ENCODE data around the gene COL24A1.
A peak's percentile ranks its signal among the peaks of the same experiment; 100 is the strongest.

The COL24A1 gene

GRCh38 chr1:86149591-86149990, 7.0 kb downstream of the COL24A1 start:
- DNase-seq (ENCODE audit: low read depth, low spot score), result no peak
- TF ChIP-seq CTCF (IDR thresholded peaks at IDR 0.05; ENCODE audit: insufficient read depth, low read length, missing control alignments), result no peak
- ChIA-PET CTCF (no interaction called here), POLR2A (no interaction called here)
- no peak overlapping the region for H3K4me3 ChIP-seq (ENCODE audit: low read depth, low read length)

GRCh38 chr1:86147755-86148154, 8.8 kb downstream of the COL24A1 start:
- H3K4me3 ChIP-seq (ENCODE audit: low read depth, low read length), result no peak overlapping the region
- no peak for DNase-seq (ENCODE audit: low read depth, low spot score)
- CTCF ChIA-PET, result interaction anchor here (1.2 kb wide), 1 partner anchor 12 kb away, joined by 3 read pairs; no protein-coding TSS in a partner anchor
- POLR2A ChIA-PET, result no interaction called here
- no peak for TF ChIP-seq CTCF (IDR thresholded peaks at IDR 0.05; ENCODE audit: insufficient read depth, low read length, missing control alignments)

GRCh38 chr1:86146566-86146965, 10.0 kb downstream of the COL24A1 start:
- no peak for TF ChIP-seq CTCF (IDR thresholded peaks at IDR 0.05; ENCODE audit: insufficient read depth, low read length, missing control alignments)
- CTCF ChIA-PET, result interaction anchor here (1.2 kb wide), 1 partner anchor 13 kb away, joined by 3 read pairs; no protein-coding TSS in a partner anchor
- POLR2A ChIA-PET, result no interaction called here
- no peak overlapping the region for H3K4me3 ChIP-seq (ENCODE audit: low read depth, low read length)
- DNase-seq (ENCODE audit: low read depth, low spot score), result no peak

GRCh38 chr1:86140281-86140880, 16.2 kb downstream of the COL24A1 start:
- TF ChIP-seq CTCF (IDR thresholded peaks at IDR 0.05; ENCODE audit: insufficient read depth, low read length, missing control alignments), result no peak
- DNase-seq (ENCODE audit: low read depth, low spot score), result no peak
- ChIA-PET CTCF (no interaction called here), POLR2A (no interaction called here)
- H3K4me3 ChIP-seq (ENCODE audit: low read depth, low read length), result no peak overlapping the region

GRCh38 chr1:86138746-86139145, 17.8 kb downstream of the COL24A1 start:
- POLR2A ChIA-PET, result no interaction called here
- TF ChIP-seq CTCF (IDR thresholded peaks at IDR 0.05; ENCODE audit: insufficient read depth, low read length, missing control alignments), result no peak
- DNase-seq (ENCODE audit: low read depth, low spot score), result no peak
- CTCF ChIA-PET, result no interaction called here
- H3K4me3 ChIP-seq (ENCODE audit: low read depth, low read length), result no peak overlapping the region

GRCh38 chr1:86137436-86137835, 19.1 kb downstream of the COL24A1 start:
- H3K4me3 ChIP-seq (ENCODE audit: low read depth, low read length), result no peak overlapping the region
- ChIA-PET CTCF (no interaction called here), POLR2A (no interaction called here)
- DNase-seq (ENCODE audit: low read depth, low spot score), result peak; percentile 62
- no peak for TF ChIP-seq CTCF (IDR thresholded peaks at IDR 0.05; ENCODE audit: insufficient read depth, low read length, missing control alignments)

All from AG04449 (cell line).